GM20000 (cell line): Measurements from ENCODE around the gene DNAJC5.

Experiments
- DNase-seq: peaks from one replicate; pipeline ENCODE4 v3.0.0; 2012; ENCODE audit warnings: low spot score
- TF ChIP-seq, protein P1 (sequence below): IDR thresholded peaks from 2 replicates; pipeline ENCODE4 v1.5.1; 2012; ENCODE audit warnings: mild to moderate bottlenecking, control low read depth; ENCODE audit errors: extremely low read depth, missing control alignments

Gene DNAJC5

DNA sequence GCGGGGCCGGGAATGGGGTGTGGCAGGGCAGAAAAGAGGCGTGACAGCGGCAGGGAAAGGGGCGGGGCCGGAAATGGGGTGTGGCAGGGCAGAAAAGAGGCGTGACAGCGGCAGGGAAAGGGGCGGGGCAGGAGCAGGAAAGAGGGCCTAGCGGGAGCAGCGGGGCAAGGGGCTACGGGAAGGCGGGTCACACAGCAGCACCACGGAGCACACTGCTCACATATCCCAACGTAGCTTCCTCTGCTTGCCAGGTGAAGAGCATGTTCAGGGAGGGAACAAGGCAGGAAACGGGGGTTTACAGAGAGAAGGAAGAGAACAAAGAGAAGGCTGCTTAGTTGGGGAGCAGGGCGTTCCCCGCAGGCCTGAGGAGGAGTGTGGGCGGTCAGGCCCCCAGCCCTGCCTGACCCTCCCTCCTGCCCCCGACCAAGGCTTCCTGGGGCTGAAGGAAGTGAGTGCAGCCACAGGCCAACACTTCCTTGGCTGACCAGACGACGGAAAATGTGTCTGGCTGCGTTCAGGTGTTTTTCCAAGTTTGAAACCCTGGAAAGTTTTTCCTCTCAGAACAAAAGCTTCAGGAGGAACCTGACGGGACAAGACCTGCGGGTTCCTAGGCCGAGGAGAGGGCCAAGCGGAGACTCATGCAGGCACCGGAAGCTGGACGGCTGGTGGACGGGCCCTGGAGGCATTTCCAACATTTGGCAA lies 47.5 kb downstream of the DNAJC5 start:
- TF ChIP-seq, protein P1, sequence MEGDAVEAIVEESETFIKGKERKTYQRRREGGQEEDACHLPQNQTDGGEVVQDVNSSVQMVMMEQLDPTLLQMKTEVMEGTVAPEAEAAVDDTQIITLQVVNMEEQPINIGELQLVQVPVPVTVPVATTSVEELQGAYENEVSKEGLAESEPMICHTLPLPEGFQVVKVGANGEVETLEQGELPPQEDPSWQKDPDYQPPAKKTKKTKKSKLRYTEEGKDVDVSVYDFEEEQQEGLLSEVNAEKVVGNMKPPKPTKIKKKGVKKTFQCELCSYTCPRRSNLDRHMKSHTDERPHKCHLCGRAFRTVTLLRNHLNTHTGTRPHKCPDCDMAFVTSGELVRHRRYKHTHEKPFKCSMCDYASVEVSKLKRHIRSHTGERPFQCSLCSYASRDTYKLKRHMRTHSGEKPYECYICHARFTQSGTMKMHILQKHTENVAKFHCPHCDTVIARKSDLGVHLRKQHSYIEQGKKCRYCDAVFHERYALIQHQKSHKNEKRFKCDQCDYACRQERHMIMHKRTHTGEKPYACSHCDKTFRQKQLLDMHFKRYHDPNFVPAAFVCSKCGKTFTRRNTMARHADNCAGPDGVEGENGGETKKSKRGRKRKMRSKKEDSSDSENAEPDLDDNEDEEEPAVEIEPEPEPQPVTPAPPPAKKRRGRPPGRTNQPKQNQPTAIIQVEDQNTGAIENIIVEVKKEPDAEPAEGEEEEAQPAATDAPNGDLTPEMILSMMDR, result no peak
- DNase-seq, result peak; percentile 72

DNA sequence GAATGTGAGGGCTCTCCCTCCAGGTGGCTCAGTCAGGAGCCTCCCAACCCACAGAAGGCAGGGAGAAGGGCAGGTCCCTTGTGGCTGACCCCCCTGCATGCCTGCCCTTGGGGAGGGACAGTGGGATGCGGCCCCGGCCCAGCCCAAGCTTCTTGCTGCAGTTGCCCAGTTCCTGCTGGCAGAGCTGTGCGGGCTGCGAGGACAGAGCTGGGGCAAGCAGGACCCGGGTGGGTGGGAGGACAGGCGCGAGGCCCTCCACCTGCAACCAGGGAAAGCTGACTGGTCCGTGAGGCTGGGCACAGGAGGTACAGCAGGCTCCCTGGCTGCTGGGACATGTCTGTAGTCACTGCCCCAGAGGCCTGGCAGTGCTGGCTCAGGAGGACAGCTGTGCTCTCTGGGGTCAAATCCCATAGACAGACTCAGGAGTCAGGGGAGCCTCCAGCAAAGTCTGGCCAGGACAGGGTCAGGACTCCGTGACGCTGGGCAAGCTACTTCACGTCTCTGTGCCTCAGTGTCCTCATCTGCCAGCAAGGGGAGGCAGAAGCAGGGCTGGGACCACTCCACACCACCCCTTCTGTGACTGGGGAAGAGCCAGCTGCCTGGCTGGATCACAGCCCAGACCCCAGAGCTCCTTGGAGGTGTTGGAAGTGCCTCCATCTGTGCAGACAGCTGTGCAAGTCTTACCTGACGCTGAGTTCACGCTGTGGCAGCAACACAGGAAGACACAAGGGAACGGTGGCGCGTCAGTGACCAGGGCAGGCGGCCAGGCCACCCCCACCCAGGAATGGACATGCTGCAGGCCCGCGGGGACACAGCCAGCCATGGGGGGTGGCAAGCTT lies 48.3 kb downstream of the DNAJC5 start:
- DNase-seq, result no peak
- TF ChIP-seq, protein P1, result no peak

DNA sequence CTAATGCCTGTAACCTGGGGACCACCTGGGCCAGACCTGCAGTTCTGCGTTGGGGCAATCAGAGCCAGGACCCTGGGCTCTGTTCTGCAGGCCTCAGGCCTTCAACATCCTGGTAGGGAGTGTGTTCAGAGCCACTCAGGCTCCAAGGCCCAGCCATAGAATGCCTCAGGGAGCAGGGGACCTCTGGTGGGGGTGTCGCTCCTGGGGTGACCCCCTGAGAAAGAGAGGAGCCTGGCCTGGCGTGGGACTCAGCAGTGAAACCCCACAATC lies 48.8 kb downstream of the DNAJC5 start:
- DNase-seq, result no peak
- TF ChIP-seq, protein P1, result no peak

DNA sequence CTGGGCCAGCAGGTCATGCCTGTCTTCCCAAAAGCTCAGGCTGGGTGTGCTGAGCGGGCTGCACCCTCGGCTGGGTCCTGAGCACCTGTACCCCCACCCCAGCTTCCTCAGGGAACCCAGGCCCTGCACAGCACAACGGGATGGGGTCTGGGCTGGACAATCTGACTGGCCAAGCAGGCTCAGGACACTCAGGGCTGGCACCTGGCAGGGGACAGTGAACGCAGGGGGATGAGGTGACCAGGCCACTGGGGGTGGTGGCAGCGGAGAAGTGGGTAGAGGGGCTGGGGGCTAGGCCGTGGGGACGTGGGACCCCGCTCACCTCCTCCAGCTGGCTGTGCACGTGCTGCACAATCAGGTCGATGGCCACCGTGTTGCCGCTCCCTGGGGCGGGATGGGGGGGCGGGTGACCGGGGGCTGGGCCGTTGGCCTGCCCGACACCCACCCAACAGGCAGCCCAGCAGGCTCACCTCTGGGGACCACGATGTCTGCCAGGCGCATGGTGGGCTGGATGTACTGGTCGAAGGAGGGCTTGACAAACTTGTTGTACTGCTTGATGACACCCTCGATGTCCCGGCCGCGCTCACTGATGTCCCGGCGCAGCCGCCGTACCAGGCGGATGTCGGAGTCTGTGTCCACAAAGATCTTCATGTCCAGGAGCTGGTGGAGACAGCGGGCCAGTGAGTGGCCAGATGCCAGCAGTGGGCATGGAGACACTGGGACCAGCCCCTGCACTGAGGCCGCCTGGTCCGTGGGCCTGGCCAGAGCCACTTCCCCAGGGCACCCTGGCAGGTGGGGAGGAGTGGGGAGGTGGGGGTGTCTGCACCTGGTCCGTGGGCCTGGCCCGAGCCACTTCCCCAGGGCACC lies 49.4 kb downstream of the DNAJC5 start:
- TF ChIP-seq, protein P1, result no peak
- DNase-seq, result no peak

DNA sequence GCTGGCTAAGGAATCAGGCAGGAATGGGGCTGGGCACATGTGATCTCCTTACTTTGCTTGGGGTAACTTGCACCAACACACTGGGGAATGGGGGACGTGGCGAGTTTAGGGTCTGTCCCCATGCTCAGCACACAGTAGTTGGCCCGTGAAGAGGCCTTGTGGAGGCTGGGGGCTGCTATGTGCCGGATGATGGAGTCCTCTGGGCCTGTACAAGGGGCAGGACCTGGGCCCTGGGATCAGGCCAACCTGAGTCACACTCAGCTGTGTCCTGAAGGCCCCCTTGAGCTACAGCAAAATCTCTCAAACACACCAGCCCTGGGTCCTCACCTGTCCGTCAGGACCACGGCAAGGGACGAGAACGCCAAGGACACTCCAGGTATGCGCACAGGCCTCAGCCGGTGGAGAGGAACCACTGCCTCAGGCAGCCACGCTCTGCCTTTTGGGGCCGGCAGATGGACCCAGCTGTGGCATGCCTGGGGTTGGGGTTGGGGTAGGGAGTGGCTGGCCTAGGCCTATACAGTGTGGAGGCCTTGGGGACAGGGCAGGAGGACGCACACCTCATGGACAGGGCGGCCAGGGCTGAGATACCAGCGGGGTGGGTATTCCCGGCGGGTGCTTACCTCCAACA lies 50.2 kb downstream of the DNAJC5 start:
- DNase-seq, result no peak
- TF ChIP-seq, protein P1, result no peak

DNA sequence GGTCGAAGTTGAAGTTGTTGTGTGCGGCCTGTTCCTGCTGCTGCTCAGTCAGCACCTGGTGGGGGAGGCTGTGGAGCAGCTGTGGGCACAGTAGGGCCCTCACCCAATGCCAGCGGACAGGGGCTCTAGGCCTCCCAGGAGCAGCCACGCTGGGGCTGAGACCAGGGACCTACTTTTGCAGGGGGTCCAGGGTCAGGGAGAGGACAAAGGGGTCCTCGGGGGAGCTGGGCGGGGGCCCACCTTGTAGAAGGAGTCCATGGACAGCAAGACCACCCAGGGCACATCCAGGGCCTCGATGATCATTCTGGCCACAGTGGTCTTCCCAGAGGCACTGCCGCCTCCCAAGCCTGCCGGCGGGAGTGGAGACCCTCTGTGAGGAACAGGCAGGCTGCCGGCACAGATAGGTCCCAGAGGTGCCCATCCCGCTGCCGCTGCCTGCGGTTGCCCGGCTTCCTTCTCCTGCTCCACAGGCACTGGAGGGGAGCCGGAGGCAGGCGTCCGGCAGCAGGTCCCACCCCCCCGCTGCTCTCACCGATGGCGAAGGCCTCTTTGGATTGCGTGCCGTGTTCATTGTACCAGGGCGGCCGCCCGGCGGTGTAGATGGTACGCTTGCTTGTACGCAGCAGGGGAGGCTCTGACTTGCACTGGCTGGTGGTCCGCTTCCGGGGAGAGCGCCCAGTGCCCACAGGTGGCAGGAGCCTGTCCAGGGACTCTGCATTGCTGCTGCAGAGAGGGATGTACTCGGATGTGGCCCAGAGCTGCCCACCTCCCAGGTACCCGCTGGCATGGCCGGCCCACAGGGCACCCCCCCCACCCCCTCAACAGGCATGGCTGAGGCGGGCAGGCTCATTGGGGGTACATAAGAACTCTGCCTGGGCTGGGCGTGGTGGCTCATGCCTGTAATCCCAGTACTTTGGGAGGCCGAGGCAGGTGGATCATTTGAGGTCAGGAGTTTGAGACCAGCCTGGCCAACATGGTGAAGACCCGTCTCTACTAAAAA lies 51.3 kb downstream of the DNAJC5 start:
- DNase-seq, result no peak
- TF ChIP-seq, protein P1, result no peak
